Thyroid gland (tissue), 4 donors: Measurements from ENCODE around the gene PPM1E.

Source experiments
- POLR2A ChIP-seq, 2 donors: fragments of 450-650 bp; IDR thresholded peaks; one replicate each; pipeline ENCODE4 v1.6.1; 2017; ENCODE audit warnings: antibody characterized with exemption in 2 of 2, mild to moderate bottlenecking in 2 of 2, moderate library complexity in 1 of 2
- TF ChIP-seq, protein P1 (sequence below), 6 experiments: fragments of 200-600 bp in 3 of 6; fragments of 450-650 bp in 3 of 6; sonication (generic) in 3 of 6; IDR thresholded peaks; one replicate each; pipeline ENCODE4 v1.5.1; 2016 to 2019; ENCODE audit warnings: antibody characterized with exemption in 6 of 6, mild to moderate bottlenecking in 2 of 6, inconsistent platforms in 1 of 6, moderate library complexity in 1 of 6

DNA sequence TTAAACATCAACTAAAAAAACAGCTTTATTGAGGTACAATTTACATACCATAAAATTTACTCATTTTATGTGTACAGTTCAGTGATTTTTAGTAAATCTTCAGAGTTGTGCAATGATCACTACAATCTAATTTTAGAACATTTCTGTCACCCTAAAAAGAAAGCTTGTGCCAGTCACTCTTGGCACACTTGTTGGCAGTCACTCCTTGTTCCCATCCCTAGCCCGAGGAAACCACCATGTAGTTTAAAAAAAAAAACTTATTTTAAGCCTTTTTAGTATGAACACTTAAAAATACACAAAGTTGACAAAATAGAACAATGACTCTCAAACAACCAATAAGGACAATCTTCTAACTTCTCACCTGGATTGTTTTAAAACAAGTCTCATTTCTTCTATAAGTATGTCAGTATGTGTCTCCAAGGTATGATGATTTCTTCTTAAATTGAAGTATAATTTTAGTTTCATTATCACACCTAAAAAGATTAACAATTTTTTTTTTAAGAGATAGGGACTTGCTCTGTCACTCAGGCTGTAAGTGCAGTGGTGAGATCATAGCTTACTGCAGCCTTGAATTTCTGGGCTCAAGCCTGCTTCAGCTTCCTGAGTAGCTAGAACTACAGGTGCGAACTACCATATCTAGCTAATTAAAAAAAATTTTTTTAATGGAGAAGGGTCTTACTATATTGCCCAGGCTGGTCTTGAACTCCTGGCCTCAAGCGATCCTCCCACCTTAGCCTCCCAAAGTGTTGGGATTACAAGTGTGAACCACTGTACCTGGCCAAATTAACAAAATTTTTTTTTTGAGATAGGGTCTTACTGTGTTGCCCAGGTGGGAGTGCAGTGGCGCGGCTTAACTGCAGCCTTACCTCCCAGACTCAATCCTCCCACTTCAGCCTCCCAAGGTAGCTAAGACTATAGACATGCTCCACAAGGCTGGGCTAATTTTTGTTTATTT, 53.2 kb downstream of the PPM1E start:
- TF ChIP-seq, protein P1, sequence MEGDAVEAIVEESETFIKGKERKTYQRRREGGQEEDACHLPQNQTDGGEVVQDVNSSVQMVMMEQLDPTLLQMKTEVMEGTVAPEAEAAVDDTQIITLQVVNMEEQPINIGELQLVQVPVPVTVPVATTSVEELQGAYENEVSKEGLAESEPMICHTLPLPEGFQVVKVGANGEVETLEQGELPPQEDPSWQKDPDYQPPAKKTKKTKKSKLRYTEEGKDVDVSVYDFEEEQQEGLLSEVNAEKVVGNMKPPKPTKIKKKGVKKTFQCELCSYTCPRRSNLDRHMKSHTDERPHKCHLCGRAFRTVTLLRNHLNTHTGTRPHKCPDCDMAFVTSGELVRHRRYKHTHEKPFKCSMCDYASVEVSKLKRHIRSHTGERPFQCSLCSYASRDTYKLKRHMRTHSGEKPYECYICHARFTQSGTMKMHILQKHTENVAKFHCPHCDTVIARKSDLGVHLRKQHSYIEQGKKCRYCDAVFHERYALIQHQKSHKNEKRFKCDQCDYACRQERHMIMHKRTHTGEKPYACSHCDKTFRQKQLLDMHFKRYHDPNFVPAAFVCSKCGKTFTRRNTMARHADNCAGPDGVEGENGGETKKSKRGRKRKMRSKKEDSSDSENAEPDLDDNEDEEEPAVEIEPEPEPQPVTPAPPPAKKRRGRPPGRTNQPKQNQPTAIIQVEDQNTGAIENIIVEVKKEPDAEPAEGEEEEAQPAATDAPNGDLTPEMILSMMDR (IDR thresholded peaks at IDR 0.05), result no peak
- no peak for TF ChIP-seq POLR2A (IDR thresholded peaks at IDR 0.05)
